Measurements from ENCODE around the gene RGMA.
"Not testable (repeated sequence)": the region's sequence is repeated elsewhere in the genome, so short reads cannot be mapped to it uniquely, and the experiment has no call there.

The RGMA gene

GRCh38 chr15:93046721-93047120 lies 42.3 kb downstream of the RGMA start:
- no peak for DNase-seq

GRCh38 chr15:93046120-93046519 lies 42.9 kb downstream of the RGMA start:
- no peak for DNase-seq

GRCh38 chr15:93045191-93045785 lies 43.7 kb downstream of the RGMA start:
- DNase-seq = no peak

- no peak for DNase-seq
Observed at GRCh38 chr15:93044301-93045190, 44.5 kb downstream of the RGMA start.

- DNase-seq = no peak
Observed at GRCh38 chr15:93043621-93044300, 45.2 kb downstream of the RGMA start.

GRCh38 chr15:93042691-93043378 lies 46.2 kb downstream of the RGMA start:
- no peak for DNase-seq

GRCh38 chr15:93042211-93042610 lies 46.8 kb downstream of the RGMA start:
- no peak for DNase-seq

- no peak for DNase-seq
Observed at GRCh38 chr15:93041159-93041547, 47.9 kb downstream of the RGMA start.

GRCh38 chr15:93040288-93041158 lies 48.5 kb downstream of the RGMA start:
- no peak for DNase-seq

- DNase-seq = not testable (repeated sequence)
Observed at GRCh38 chr15:93039562-93040287, 49.3 kb downstream of the RGMA start.

- DNase-seq = no peak
Observed at GRCh38 chr15:93037820-93038705, 50.9 kb downstream of the RGMA start.

GRCh38 chr15:93036951-93037819 lies 51.8 kb downstream of the RGMA start:
- peak; percentile 67 for DNase-seq

GRCh38 chr15:93035953-93036810 lies 52.8 kb downstream of the RGMA start:
- peak; percentile 46 for DNase-seq

GRCh38 chr15:93035092-93035915 lies 53.7 kb downstream of the RGMA start:
- DNase-seq = no peak

- no peak for DNase-seq
Observed at GRCh38 chr15:93034512-93034911, 54.5 kb downstream of the RGMA start.

- no peak for DNase-seq
Observed at GRCh38 chr15:93033434-93034045, 55.5 kb downstream of the RGMA start.
